Middle frontal gyrus (tissue), 1 donor: ENCODE data around the gene CCDC88A.

Experiments
- DNase-seq: peaks from one replicate; pipeline ENCODE4 v3.0.0-alpha.2; 2015; ENCODE audit warnings: low spot score; ENCODE audit errors: extremely low spot score

The CCDC88A gene

DNA sequence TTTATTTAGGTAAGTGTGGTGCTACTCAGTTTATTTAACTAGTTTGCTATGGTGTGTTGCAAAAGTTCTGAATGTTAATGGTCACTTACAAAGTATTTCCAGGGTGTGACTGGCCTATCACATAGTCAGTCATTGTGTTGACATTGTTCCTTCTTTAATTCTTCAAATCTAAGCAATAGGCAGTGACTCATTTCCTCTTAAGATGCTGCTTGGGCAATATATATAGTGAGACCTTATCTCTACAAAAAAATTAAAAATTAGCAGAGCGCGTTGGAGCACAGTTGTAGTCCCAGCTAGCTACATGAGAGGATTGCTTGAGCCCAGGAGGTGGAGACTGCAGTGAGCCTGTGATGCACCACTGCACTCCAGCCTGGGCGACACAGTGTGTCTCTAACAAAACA is 5.8 kb upstream of the CCDC88A start:
- DNase-seq, result no peak

DNA sequence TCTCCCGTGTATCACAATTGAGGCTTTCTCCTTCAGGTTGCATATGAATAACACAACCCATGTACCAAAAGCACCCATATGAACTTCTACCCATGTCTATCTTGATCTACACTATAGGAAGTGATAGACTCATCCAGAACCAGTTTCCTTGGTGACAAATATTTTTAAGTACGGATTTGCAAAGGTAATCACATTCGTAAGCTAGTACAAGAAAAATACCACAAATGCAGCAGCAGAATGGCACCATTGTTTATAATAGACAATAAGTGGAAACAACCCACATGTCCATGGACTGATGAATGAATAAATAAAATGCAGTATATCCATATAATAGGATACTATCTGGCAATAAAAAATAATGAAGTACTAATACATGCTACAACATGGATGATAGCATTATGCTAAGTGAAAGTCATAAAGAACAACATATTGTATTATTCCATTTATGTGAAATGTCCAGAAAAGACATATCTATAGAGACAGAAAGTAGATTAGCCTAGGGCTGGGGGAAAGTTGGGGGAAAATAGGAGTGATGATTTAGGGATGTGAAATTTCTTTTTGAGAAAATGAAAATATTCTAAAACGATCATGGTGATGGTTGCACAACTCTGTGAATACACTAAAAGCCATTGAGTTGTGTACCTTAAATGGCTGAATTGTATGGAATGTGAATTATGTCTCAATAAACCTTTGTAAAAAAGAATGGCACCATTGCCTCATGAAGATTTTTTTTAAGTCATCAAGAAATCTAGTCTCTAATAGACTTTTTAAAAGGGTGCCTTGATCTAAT is 3.4 kb upstream of the CCDC88A start:
- no peak for DNase-seq

- DNase-seq, result no peak
Observed at GRCh38 chr2:55421326-55421725, 1.7 kb upstream of the CCDC88A start.

- no peak for DNase-seq
Observed at GRCh38 chr2:55420871-55421270, 1.2 kb upstream of the CCDC88A start.

GRCh38 chr2:55420439-55420725 is 726 bp upstream of the CCDC88A start:
- DNase-seq, result no peak

DNA sequence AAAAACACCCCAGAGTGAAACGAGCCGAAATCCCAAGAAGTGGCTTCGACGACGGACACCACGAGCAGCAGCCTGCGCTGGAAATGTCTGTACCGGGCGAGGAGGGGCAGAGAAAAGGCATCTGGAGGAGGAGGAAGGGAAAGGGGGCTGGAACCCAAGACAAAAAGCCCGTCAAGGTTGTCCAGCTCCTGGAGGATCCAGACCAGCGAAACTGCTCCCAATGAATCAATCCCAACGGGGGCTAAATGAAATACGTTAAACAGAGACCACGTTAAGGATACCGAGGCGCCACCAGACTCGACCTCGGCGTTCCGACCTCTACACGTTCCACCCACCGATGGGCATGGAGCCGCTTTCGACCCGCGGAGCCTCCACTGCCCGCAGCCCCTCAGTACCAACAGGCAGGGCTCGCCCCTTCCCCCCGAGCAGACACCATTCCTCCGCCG is 400 bp downstream of the CCDC88A start:
- DNase-seq, result peak; percentile 5

DNA sequence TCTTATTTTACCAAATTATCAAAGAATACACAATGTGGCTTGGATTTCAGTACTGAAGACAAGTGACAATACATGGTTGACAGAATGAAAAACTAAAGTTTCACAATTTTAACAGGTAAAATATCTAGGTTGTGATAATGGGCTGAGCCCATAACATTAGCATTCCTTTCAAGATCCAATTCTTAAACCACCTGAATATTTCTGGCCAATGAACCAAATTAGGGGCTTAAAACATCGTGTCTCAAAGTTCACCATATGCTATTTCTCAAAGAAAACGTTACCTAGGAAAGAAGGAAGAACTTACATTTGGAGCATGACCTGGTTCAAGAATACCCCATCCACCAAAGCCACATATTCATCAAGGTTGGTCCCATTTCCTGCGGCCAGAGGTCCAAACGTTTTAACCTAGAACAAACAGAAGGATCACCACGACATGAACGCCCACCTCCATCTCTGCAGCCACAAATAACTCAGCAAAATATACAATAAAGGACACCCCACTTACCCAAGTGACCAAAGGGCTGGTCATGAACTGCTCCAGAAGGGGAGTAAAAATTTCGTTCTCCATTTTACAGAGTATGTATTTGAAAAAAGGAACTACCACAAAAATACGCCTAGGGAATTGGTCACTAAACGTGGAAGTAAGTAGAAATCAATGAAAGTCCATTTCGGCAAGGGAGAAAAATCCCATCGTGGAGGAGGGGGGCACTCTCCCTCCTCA is 984 bp downstream of the CCDC88A start:
- DNase-seq, result no peak

GRCh38 chr2:55418072-55418471 is 1.6 kb downstream of the CCDC88A start:
- no peak for DNase-seq

DNA sequence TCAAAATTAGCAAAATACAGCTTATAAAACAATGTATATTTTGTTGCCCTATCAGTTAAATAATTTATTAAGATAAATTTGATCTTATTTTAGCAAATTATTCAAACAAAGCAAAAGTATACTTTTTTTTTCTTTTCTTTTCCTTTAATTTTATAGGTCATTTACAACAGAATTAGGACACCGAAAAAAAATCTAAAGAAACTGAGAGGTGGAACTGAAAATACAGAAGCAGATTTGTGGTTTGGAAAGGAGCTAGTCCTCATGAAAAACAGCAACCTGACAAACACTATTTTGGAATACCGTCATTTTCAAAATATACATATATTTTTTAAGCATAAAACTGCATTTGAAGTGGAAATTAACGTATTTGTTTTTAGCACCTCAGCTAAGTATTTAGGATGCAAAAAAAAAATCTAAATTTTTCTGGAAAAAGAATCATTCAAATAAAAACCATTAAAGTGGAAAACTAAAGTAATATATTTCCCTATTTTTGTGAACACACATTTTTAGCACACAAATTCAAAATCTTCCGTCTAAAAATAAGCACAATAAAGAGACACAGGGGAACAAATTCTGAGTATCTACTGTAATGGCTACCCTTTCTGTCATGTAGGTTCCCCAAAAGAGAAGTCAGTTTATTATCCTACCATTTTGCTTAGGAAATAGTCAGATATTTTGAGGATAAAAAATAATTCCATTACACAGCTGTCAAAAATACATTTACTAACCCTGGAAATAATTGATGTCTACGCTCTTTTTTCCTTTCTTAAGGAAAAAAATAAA is 2.7 kb downstream of the CCDC88A start:
- DNase-seq, result no peak

GRCh38 chr2:55415300-55415699 is 4.4 kb downstream of the CCDC88A start:
- DNase-seq, result no peak

DNA sequence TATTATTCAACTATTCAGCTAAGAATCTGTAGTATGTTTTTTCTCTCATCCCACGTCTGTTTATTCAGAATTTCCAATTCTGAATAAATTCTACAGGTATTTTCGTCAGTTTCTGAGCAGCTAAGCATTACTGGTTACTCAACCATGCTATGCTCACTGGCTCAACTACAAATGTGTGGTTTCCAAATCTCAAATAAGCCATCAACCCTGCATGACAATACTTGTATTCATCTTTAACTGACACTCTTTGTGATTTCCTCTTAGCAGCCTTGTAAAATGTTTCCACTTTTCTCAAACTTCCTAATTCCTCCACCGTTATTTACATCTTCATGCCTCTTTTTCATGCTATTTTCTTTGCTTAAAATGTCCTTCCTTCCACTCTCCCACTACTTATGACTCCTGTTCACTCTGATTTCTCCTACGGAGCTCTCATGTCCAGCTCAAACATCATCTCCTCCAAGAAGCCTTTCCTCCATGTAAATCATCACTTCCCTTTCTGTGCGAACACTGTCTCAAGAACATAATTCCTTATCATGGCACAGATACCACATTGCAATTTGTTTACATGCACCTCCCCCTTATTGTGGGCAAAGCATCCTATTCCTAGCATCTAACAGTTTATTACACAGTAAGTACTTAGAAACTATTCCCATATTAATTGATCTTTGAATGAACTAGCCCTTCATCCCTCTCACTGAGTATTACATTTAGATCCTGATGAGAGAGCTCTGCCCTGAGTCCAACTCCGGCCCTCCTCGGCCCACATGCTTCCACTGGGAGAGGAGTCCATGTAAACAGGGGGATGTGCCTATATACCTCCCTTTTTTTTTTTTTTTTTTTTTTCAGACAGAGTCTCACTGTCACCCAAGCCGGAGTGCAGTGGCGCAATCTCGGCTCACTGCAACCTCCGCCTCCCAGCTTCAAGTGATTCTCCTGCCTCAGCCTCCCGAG is 10.5 kb downstream of the CCDC88A start:
- DNase-seq, result peak; percentile 16

DNA sequence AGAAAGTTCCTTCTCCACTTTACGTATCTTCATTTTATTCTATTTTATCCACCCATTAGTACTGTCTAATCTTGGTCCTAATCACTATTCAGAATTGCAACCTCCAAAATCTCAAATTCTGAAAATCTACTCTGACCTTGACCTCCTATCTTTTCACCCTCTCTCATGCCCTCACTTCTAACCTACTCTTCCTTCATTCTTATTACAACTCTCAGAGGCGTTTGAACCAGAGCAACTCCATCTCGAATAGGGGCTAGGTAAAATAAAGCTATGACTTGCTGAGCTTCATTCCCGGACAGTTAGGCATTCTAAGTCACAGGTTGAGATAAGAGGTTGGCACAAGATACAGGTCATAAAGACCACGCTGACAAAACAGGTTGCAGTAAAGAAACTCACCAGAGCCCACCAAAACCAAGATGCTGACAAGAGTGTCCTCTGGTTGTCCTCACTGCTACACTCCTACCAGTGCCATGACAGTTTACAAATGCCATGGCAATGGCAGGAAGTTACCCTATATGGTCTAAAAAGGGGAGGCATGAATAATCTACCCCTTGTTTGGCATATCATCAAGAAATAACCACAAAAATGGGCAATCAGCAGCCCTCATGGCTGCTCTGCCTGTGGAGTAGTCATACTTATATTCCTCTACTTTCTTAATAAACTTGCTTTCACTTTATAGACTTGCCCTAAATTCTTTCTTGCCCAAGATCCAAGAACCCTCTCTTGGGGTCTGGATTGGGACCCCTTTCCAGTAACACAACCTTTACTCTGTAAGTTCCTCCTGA is 11.4 kb downstream of the CCDC88A start:
- no peak for DNase-seq

- DNase-seq, result no peak
Observed at GRCh38 chr2:55405116-55405515, 14.5 kb downstream of the CCDC88A start.

DNA sequence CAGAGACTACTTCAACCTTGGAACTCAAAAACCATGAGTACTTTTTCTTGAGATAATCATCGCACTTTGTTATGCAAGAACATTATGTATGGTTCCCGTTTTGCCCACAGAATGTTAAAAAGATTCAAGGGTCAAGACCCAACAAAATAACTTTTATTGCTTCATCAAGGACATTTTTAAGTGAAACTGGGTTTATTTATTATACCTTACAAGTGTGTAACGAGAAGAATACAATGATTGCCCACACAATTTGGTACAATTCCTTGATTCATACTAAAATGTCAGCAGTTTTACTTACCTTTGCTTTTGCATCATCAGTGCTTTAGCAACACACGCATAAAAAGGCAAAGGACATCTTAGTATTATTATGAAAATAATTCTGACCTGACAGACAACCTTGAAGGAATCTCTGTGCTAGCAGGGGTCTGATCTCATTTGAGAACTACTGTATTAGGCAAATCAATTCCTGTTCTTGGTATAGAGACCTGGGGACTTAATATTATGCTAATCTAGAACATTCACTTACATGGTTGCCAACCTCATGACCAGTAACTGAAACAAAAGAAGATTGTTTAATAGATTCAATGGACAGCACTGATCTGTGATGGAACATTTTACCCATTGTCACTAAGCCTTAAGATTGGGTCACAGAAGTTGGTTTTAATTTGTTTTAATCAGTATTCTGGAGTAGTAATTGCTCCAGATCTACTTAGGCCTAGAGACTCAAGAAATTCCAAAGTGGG is 16.2 kb downstream of the CCDC88A start:
- DNase-seq, result peak; percentile 18

- no peak for DNase-seq
Observed at GRCh38 chr2:55401124-55401523, 18.5 kb downstream of the CCDC88A start.

GRCh38 chr2:55400332-55400731 is 19.3 kb downstream of the CCDC88A start:
- DNase-seq, result no peak

DNA sequence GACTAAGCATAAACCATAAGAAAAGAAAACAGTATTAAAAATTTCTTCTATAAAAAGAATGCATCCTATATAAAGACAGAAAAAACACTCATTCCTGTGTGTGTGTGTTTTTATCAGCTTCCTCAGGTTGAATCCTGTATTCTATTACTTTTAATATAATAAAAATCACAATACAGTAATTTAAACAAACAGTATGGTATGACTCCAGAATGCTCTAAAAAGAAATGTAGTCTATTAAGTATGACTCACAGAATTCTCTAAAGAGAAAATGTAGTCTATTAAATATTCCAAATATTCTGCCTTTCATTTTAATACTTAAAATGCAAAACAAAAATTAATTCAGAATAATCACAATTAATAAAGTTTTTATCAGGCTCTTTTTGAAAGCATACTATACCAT is 19.8 kb downstream of the CCDC88A start:
- DNase-seq, result no peak

- no peak for DNase-seq
Observed at GRCh38 chr2:55395724-55396605, 23.7 kb downstream of the CCDC88A start.
